Measurements from ENCODE around the gene FAR2.

FAR2 gene

GRCh38 chr12:29208936-29209701 is 60.0 kb downstream of the FAR2 start:
- no peak for DNase-seq

GRCh38 chr12:29211696-29212095 is 62.6 kb downstream of the FAR2 start:
- no peak for DNase-seq

DNA sequence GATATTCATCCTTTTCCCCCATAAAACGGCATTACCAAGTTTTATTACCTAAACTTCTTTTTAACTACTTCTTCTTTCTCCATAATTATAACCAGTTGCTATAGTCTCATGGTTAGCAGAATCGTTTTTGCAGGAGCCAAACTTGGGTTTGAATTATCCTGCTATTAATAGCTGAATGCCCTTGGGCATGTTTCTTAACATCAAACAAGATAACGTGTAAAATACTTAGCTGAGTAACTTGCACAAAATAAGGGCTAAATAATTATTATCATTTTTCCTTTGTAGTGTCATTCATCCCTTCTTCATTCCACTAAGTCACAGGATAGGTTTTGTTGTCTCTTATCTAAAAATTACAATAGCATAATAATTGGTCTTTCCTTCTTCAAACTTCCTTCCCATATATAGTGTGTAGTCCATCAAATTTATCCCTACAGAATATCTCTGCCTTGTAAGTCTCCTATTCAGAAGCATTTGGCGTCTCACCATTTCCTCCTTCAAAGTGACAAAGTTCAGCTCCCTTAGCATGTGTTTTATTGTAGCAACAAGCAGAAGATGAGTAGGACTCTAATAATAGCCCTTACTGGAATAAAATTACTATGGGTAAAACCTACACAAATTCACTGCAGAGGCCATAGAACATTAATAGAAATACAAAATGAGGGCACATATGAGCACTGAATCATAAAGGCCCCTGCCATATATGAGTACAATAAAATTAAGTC is 63.8 kb downstream of the FAR2 start:
- DNase-seq, result no peak

- DNase-seq, result no peak
Measured at GRCh38 chr12:29216266-29216665, 67.2 kb downstream of the FAR2 start.

DNA sequence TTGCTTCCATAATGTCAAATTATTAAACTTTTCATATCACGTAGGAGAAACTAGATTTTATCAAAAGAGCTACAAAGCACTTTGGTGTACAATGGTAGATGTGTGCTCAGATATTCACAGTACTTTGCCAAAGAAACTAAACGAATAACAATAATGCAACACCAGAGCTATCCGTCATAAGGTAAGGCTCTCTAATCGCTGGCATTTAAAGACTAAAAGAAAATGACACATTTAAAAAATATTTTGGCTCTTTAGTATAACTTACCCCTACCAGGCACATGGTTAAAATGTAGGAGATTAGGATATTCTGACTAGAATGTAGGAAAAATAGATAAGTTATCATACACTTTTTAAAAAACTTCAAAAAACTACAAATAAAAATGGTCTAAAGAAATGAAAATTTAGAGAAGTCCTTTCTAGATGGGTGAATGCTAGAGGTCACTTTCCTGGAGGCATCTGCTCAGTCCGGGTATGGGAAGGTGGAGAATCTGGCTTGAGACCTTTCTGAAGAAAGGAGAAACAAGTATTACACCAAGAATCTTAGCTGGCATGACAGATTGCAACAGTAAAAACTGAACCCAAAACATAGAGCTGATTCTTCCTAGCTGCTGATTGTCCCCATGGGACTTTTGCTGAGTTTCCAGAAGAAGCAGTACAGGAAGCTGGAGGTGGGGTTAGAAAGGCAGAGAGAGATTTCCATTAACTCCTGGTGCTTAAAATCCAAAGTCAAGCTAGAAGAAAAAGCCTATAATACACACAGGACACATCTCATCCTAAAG is 67.9 kb downstream of the FAR2 start:
- DNase-seq, result no peak

- no peak for DNase-seq
Measured at GRCh38 chr12:29220632-29221336, 71.7 kb downstream of the FAR2 start.

DNA sequence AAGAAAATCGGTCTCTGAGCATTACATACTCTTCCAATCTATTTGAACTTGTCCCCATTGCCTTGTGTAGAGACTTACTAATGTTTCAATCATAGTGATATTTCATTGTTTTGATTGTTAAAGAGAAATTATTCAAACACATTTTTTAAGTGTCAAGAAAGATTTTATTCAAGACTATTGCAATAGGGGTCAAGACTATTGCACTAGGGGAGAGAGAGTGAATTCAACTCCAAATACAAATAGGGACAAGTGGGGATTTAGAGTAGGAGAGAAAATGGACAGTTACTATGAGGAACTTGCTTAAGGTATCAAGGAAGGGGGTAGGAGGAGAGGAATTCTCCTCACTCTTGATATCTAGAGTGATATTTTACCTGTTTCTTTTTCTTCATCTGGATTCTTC is 73.1 kb downstream of the FAR2 start:
- no peak for DNase-seq

DNA sequence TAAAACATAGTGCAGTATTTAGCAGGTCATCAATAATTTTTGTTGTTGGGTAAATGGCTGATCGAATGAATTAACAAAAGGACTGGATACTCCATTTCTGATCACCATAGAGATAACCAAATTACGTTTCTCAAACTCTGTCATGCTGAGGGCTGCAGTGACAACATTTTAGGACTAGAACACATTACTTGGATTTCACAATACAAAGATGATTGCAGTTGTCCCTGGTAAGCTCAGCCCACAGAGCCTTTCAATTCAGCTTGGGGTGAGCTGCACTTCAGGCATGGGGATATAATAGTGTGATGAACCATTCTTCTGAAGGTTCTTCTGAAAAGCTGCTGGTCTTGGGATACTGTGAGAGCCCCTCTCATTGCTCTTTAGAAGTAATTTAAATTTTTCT is 74.3 kb downstream of the FAR2 start:
- DNase-seq, result no peak

- DNase-seq, result no peak
Measured at GRCh38 chr12:29223956-29224543, 75.0 kb downstream of the FAR2 start.

DNA sequence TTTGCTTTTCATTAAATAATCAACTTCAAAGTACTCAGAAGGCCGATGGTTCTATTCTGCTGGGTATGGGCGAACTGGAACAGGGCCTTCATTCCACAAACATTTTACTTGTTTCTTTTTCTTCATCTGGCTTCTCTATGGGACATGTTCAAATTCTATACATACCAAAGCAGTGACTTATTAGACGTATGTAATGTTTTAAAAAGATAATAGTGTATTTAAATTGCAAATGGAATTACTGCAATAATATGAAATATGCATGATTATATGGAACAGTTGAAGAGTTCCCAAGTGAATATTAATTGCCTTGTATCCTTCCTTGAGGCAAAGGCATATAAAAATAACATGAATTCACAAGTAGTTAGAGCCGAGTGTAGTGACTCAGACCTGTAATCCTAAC is 75.5 kb downstream of the FAR2 start:
- no peak for DNase-seq

GRCh38 chr12:29225834-29226233 is 76.8 kb downstream of the FAR2 start:
- DNase-seq, result no peak

DNA sequence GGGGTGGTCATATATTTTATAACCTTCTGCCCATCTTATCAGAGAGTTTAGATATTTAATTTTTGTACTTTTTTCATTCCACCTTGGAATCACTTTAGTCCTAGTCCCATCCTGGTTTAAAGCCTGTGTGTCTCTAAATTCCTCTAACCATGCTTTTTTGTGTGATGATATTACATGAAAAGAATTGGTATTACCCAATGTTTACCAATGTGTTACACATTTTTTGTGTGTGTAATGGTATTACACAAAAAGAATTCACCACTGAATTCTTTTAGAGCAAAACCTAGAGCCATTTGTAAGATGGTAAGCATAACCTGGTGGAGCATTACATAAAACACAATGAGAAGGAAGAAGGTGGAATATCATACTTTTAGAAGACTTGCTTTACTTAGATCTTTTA is 77.5 kb downstream of the FAR2 start:
- DNase-seq, result no peak

DNA sequence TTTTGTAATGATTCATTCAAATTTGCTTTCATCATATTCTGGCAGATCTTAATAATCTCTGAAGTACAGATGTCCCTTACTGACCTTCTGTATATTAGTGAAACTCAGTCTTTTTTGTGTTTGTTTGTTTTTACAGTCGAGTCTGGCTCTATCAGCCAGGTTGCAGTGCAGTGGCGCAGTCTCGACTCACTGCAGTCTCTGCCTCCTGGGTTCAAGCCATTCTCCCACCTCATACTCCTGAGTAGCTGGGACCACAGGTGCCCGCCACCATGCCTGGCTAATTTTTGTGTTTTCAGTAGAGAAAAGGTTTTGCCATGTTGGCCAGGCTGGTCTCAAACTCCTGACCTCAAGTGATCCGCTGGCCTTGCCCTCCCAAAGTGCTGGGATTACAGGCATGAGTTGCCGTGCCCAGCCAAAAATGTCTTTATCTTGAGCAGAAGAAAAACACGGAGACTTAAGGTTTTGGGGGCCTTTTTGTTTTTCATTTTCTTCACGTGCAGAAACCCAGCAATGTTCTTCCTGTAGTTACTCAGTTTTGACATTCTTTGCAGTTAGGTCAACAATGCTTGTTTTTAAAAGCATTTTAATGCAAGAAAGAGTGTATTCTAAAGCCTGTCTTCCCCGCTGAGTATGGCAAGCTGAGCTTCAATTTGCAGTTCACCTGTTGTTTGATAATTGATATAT is 79.5 kb downstream of the FAR2 start:
- DNase-seq, result no peak

- no peak for DNase-seq
Measured at GRCh38 chr12:29229158-29229505, 80.1 kb downstream of the FAR2 start.

DNA sequence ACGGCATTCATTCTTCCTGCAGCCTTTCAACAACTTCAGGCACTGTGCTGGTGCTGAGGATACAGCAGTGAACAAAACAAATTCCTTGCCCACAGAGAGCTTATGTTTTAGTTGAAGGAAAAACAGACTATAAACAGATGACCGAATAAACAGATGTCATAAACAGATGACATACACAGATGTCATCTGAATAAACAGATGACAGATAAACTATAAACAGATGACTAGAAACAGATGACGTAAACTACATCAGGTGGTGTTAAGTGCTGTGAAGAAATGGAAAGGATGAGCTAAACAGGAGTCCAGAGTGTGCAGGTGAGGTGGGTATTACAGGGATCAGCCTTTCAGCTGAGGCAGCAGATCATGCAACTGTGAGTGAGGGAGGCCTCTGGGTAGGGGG is 80.9 kb downstream of the FAR2 start:
- no peak for DNase-seq

GRCh38 chr12:29230800-29231560 is 81.9 kb downstream of the FAR2 start:
- DNase-seq, result no peak

GRCh38 chr12:29232086-29232485 is 83.0 kb downstream of the FAR2 start:
- DNase-seq, result no peak

GRCh38 chr12:29234552-29234951 is 85.5 kb downstream of the FAR2 start:
- no peak for DNase-seq

DNA sequence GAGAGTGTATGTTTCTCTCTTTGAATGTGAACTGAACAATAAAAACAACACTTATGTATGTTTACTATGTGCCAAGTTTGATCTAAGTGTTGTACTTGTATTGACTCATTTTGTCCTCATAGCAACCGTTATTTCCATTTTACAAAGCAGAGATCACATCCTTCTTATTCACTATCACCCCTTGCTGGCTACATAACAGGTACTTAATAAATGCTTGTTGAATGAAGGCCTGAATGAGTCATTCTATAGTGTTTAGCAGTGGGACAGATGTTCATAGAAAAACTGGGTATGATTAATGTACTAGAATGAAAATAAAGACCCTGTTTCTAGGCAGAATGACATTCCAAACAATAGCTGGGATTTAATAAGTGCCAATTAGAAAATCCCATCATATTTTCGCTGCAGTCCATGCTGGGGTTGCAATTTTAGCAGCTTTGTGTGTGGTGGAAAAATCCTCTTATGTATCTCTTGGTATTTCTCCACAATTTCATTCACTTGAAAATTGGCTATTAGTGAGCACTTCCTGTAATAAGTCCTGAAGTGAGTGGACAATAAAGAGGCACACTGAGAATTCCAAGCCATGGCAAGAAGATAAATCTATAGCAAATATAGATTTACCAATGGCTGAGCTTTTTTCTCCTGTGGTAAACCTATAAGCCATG is 86.0 kb downstream of the FAR2 start:
- no peak for DNase-seq

- DNase-seq, result no peak
Measured at GRCh38 chr12:29238822-29239291, 89.8 kb downstream of the FAR2 start.

- no peak for DNase-seq
Measured at GRCh38 chr12:29239336-29239735, 90.3 kb downstream of the FAR2 start.

Data from stimulated activated CD4-positive, alpha-beta T cell treated with anti-CD3 and anti-CD28 coated beads, Interleukin-2, amount 100 ng/mL, for 24 hours (primary cell).